Thoracic aorta (tissue), 2 donors: ENCODE results near the gene CTIF. TPM values are rescaled to one million over a fixed set of nuclear protein-coding genes. Genes with fewer than 3 reads are reported as not detected.

Experiments
- ATAC-seq: fragments of 150-250 bp; one replicate; pipeline ENCODE4 v1.8.0; 2017; ENCODE audit warnings: low read depth; ENCODE audit not compliant: insufficient number of reproducible peaks, low FRiP score
- DNase-seq: peaks from one replicate; pipeline ENCODE4 v3.0.0-alpha.2; 2020; ENCODE audit warnings: low spot score
- H3K27ac ChIP-seq, 2 donors: fragments of 200-600 bp; sonication (generic); 1 replicate in 1 of 2; 2 replicates in 1 of 2; pipeline ENCODE4 v1.5.1; 2016; ENCODE audit warnings: mild to moderate bottlenecking in 2 of 2, moderate library complexity in 2 of 2
- H3K27me3 ChIP-seq: fragments of 200-600 bp; sonication (generic); replicated peaks from 2 replicates; pipeline ENCODE4 v1.6.0; 2016; ENCODE audit warnings: mild to moderate bottlenecking; ENCODE audit not compliant: insufficient read depth
- H3K36me3 ChIP-seq: fragments of 200-600 bp; sonication (generic); one replicate; pipeline ENCODE4 v1.5.1; 2016
- H3K4me1 ChIP-seq, 2 donors: fragments of 200-600 bp; sonication (generic); 1 replicate in 1 of 2; 2 replicates in 1 of 2; pipeline versions ENCODE4 v1.5.1 to v1.6.0; 2016; ENCODE audit warnings: low read depth in 2 of 2, mild to moderate bottlenecking in 1 of 2; ENCODE audit not compliant: control insufficient read depth in 1 of 2
- H3K4me3 ChIP-seq: fragments of 200-600 bp; sonication (generic); 2 replicates; pipeline ENCODE4 v1.5.1; 2016; ENCODE audit warnings: mild to moderate bottlenecking
- H3K9me3 ChIP-seq: fragments of 200-600 bp; sonication (generic); 2 replicates; pipeline ENCODE4 v1.5.1; 2016
- total RNA-seq, 2 donors: library from RNA; depleted of rRNA; stranded (reverse); fragments of >200 nt; gene quantifications; one replicate each; pipeline versions ENCODE4 v1.1.0 to v1.2.3, GENCODE V29; 2016
- TF ChIP-seq, protein P1 (sequence below): fragments of 200-600 bp; sonication (generic); IDR thresholded peaks from one replicate; pipeline ENCODE4 v1.5.1; 2019; ENCODE audit warnings: antibody characterized with exemption

Gene CTIF
- total RNA-seq, 2 donors from 2014 or later = 63.3 to 125 TPM

- Histone ChIP-seq H3K4me3 (no peak overlapping the region), H3K27me3 (no peaks in the 10 kb centered on the region), H3K9me3 (peaks cover 3% of the 10 kb centered on the region), H3K4me1 (no peaks in the 10 kb centered on the region), H3K36me3 (peaks cover 10% of the 10 kb centered on the region), H3K27ac (no peak overlapping the region)
- no peak for DNase-seq
- TF ChIP-seq, protein P1, sequence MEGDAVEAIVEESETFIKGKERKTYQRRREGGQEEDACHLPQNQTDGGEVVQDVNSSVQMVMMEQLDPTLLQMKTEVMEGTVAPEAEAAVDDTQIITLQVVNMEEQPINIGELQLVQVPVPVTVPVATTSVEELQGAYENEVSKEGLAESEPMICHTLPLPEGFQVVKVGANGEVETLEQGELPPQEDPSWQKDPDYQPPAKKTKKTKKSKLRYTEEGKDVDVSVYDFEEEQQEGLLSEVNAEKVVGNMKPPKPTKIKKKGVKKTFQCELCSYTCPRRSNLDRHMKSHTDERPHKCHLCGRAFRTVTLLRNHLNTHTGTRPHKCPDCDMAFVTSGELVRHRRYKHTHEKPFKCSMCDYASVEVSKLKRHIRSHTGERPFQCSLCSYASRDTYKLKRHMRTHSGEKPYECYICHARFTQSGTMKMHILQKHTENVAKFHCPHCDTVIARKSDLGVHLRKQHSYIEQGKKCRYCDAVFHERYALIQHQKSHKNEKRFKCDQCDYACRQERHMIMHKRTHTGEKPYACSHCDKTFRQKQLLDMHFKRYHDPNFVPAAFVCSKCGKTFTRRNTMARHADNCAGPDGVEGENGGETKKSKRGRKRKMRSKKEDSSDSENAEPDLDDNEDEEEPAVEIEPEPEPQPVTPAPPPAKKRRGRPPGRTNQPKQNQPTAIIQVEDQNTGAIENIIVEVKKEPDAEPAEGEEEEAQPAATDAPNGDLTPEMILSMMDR = no peak
- ATAC-seq = no peak
Measured at GRCh38 chr18:48669991-48670750, 131.3 kb downstream of the CTIF start.

DNA sequence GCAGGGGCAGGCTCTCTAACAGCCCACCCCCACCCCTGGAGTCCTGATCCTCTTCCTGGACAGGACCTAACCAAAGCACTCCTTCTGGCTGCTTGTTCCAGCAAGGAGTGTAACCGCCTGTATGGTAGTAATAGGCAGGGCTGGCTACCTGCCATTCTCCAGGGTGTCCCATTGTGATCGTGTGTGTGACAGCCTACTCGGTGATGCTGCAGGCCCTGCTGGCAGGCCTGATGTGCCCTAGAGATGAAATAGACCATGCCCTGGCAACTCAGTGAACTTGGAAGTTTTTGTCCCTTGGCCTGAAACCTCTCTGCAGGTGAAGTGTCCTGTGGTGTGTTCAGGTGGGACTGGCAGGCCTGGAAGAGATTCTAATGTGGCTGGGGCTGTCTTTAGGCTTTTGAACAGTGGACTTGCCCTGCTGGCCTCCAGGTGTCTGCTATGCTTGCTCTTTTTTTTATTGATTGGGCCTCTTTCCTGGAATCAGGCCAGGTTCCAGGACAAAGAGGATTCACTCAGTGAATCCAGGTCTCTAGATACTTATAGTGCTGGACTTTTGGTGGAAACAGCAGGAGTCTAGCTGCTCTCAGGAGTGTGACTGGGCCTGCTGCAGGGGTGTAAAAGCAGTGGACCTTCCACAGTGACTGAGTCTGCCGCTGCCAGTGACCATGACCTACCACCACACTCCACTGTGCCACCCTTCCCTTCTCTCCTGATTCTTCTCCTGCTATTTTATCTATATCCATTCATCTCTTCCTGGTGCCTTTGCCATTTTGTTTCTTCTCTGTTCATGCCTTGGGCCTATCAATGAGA, 132.1 kb downstream of the CTIF start:
- no peak for ATAC-seq
- Histone ChIP-seq H3K27me3 (no peaks in the 10 kb centered on the region), H3K9me3 (peaks cover 3% of the 10 kb centered on the region), H3K4me3 (no peak overlapping the region), H3K4me1 (peaks cover 7 to 8% of the 10 kb centered on the region in 2 donors), H3K36me3 (peaks cover 10% of the 10 kb centered on the region), H3K27ac (no peak overlapping the region)
- TF ChIP-seq, protein P1 = no peak
- no peak for DNase-seq

DNA sequence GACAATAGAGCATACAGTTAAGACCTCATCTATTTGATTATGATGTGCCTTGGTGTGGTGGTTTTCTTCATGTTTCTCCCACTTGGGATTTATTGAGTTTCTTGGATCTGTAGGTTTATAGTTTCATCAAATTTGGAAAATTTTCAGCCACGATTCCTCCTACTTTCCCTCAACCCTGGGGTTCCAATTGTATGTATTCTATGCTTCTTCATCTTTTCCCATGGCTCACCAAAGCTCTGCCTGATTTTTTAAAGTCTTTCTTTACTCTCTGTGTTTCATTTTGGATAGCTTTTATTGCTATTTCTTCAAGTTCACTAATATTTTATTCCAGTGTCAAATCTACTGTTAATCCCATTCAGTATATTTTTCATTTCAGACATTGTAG, 132.7 kb downstream of the CTIF start:
- H3K36me3 ChIP-seq = peaks cover 10% of the 10 kb centered on the region

GRCh38 chr18:48672671-48673340, 134.0 kb downstream of the CTIF start:
- TF ChIP-seq, protein P1 = no peak
- ATAC-seq (no peak), DNase-seq (no peak)
- peaks cover 3% of the 10 kb centered on the region for H3K9me3 ChIP-seq
- H3K4me3 ChIP-seq = no peak overlapping the region
- no peaks in the 10 kb centered on the region for H3K27me3 ChIP-seq
- H3K4me1 ChIP-seq = peaks cover 10 to 21% of the 10 kb centered on the region in 2 donors
- H3K27ac ChIP-seq = no peak overlapping the region
- H3K36me3 ChIP-seq = peaks cover 10% of the 10 kb centered on the region

More for the DNA sequence above, 132.7 kb downstream of the CTIF start:
- DNase-seq (no peak), ATAC-seq (no peak)
- no peak overlapping the region for H3K4me3 ChIP-seq
- H3K27ac ChIP-seq = no peak overlapping the region
- peaks cover 3% of the 10 kb centered on the region for H3K9me3 ChIP-seq
- peaks cover 10 to 14% of the 10 kb centered on the region in 2 donors for H3K4me1 ChIP-seq
- no peaks in the 10 kb centered on the region for H3K27me3 ChIP-seq
- TF ChIP-seq, protein P1 = no peak

GRCh38 chr18:48673456-48673852, 134.6 kb downstream of the CTIF start:
- Histone ChIP-seq H3K36me3 (peaks cover 10% of the 10 kb centered on the region), H3K4me1 (peaks cover 10 to 23% of the 10 kb centered on the region in 2 donors), H3K9me3 (peaks cover 3% of the 10 kb centered on the region), H3K4me3 (no peak overlapping the region), H3K27ac (no peak overlapping the region), H3K27me3 (no peaks in the 10 kb centered on the region)
- ATAC-seq (no peak), DNase-seq (peak; percentile 0)
- TF ChIP-seq, protein P1 = no peak
